ENCODE data around the gene TKFC. TPM values are rescaled to one million over a fixed set of nuclear protein-coding genes. Genes with fewer than 3 reads are reported as not detected.
A peak's percentile ranks its signal among the peaks of the same experiment; 100 is the strongest.

Gene TKFC
- total RNA-seq, 4 donors from 2014 or later, result 38.6 to 55.3 (median 47.8) TPM

DNA sequence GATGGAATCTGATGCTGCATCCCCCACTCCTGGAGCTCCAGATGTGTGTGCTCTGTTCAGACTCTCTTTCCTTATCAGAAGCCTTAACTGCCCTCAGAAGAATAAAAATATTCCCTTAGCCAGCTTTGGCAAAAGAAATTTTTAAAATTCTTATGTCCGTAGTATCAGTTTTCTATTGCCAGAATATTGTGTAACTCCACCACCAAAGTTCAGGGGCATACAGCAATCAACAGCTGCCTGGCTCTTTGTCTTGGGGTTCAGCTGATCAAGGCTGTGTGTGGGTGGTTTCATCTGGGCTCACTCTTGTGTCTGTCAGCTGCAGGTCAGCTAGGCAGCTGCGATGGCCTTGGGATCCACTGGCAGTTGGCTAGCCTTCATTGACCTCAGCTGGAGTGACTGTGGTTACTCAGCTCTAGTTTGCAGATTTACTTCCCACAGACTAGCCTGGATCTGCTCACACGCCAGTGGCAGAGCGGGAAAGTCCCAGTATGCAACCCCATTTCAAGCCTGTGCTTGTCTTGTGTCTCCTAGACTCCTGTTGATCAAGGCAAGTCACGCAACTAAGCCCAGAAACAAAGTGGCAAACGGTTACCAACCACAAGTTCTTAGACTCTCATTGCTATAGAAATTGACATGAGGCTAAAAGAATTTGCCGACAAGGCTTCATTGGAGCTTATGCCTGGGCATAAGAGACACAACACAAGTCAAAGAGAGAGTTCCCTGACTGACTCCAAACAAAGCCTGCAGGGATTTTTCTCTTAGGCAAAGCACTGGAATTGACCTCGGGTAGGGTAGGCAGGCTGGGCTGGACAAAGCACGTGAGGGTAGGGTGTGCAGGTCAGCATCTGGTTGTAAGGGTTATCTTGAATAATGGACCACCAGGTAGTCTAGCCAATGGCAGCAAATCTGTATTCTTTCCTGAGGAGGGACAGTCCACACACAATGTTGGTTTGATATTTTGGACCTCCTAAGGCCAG is 36.6 kb downstream of the TKFC start:
- H3K27me3 ChIP-seq, result no peaks in the 10 kb centered on the region
- WGBS, result 45% methylated on average over 9 of the region's 9 CpGs

DNA sequence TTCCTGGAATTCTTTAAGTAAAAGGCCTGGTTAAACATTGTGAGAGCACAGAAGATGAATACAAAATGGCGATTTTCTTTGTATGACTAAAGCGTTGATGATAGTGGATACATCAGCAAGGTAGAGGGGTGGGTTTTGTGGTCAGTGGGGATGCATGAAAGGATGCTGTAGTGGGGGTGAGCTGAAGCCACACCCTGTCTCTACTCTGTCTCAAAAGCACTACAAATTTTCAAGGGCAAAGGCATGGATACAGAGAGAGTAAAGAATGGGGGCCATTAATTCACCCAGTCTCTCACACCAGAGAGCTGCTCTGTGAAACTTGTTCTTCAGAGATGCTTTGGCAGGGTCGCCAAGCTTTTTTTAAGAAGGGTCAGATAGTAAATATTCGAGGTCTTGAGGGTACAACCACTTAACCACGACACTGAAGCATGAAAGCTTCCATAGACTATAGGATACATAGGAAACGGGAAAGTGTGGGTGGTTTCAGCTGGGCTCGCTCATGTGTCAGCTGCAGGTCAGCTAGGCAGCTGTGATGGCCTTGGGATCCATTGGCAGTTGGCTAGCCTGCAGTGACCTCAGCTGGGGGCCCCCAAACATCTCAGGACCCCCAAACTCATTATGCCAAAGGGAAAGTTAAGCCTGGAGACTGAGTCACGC is 37.4 kb downstream of the TKFC start:
- Histone ChIP-seq H3K27ac (peak overlapping the region; percentile 85), H3K4me1 (peaks cover 35% of the 10 kb centered on the region), H3K36me3 (peaks cover 47% of the 10 kb centered on the region), H3K27me3 (no peaks in the 10 kb centered on the region), H3K9me3 (no peaks in the 10 kb centered on the region), H3K4me3 (no peak overlapping the region)
- DNase-seq (ENCODE audit: low spot score in 2 of 2), result no peak
- WGBS, result 77% methylated on average over 8 of the region's 8 CpGs
- TF ChIP-seq POLR2AphosphoS5 (IDR thresholded peaks at IDR 0.05) (no peak), EP300 (IDR thresholded peaks at IDR 0.05) (no peak), POLR2A (IDR thresholded peaks at IDR 0.05) (no peak)
- TF ChIP-seq, protein P1, sequence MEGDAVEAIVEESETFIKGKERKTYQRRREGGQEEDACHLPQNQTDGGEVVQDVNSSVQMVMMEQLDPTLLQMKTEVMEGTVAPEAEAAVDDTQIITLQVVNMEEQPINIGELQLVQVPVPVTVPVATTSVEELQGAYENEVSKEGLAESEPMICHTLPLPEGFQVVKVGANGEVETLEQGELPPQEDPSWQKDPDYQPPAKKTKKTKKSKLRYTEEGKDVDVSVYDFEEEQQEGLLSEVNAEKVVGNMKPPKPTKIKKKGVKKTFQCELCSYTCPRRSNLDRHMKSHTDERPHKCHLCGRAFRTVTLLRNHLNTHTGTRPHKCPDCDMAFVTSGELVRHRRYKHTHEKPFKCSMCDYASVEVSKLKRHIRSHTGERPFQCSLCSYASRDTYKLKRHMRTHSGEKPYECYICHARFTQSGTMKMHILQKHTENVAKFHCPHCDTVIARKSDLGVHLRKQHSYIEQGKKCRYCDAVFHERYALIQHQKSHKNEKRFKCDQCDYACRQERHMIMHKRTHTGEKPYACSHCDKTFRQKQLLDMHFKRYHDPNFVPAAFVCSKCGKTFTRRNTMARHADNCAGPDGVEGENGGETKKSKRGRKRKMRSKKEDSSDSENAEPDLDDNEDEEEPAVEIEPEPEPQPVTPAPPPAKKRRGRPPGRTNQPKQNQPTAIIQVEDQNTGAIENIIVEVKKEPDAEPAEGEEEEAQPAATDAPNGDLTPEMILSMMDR (IDR thresholded peaks at IDR 0.05), result no peak

More for the DNA sequence above, 36.6 kb downstream of the TKFC start:
- TF ChIP-seq POLR2A (IDR thresholded peaks at IDR 0.05), result no peak
- TF ChIP-seq EP300 (IDR thresholded peaks at IDR 0.05), result no peak
- peak in 2 of 3 donors; percentile 39 to 40 for TF ChIP-seq POLR2AphosphoS5 (IDR thresholded peaks at IDR 0.05)
- TF ChIP-seq, protein P1 (IDR thresholded peaks at IDR 0.05), result no peak
- Histone ChIP-seq H3K27ac (peak overlapping the region; percentile 85), H3K36me3 (peaks cover 54% of the 10 kb centered on the region), H3K9me3 (no peaks in the 10 kb centered on the region), H3K4me3 (no peak overlapping the region), H3K4me1 (peaks cover 34% of the 10 kb centered on the region)
- DNase-seq (ENCODE audit: low spot score in 2 of 2), result no peak

DNA sequence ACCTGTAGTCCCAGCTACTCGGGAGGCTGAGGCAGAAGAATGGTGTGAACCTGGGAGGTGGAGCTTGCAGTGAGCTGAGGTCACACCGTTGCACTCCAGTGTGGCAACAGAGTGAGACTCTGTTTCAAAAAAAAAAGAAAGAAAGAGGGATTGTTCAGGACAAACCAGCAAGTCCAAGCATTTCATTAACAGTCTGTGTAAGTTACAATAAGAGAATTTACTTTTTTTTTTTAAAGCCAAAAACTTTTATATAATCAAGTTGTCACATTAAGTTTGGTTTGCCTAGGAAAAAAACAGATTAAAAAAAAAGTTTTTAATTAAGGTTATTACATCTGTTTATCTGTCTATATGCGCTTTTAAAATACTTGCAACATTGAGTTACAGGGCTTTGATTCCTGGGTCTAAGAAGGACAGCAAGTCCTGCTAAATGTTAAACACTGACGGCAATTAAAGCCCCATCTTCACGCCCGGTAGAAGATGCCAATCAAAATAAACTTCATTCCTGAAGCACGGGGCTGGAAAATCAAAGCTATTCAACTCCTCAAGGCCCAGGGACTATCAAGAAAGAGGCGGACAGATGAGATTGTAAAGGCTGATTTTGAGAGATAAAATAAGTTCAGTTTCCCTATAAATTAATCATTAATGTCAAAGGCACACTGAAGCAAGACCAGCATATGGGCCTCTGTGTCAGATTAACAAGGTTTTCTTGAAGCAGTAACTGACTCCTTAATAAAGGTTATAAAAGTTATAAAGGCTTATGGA is 39.8 kb downstream of the TKFC start:
- H3K36me3 ChIP-seq, result peaks cover 30% of the 10 kb centered on the region
- no peaks in the 10 kb centered on the region for H3K9me3 ChIP-seq
- H3K27me3 ChIP-seq, result no peaks in the 10 kb centered on the region
- WGBS, result 79% methylated on average over 8 of the region's 8 CpGs
- no peak for TF ChIP-seq EP300 (IDR thresholded peaks at IDR 0.05)
- TF ChIP-seq POLR2AphosphoS5 (IDR thresholded peaks at IDR 0.05), result no peak
- TF ChIP-seq, protein P1 (IDR thresholded peaks at IDR 0.05), result no peak
- TF ChIP-seq POLR2A (IDR thresholded peaks at IDR 0.05), result no peak
- H3K27ac ChIP-seq, result no peak overlapping the region
- no peak overlapping the region for H3K4me3 ChIP-seq
- DNase-seq (ENCODE audit: low spot score in 2 of 2), result no peak
- H3K4me1 ChIP-seq, result peaks cover 45% of the 10 kb centered on the region

DNA sequence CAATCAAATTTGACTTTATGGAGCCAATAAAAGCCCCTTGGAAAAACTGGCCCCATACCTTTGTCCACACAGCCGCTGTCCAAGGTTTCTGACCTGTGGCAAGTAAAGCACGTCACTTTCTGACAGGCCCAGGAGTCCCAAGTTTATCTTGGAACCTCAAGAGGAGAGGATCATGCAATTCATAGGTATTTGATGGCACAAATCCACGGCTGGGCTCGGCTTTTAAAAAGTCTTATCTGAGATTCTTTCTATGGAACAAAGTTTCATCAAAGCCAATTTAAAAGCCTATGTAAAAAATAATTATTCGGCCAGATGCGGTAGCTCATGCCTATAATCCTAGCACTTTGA is 42.7 kb downstream of the TKFC start:
- TF ChIP-seq POLR2AphosphoS5 (IDR thresholded peaks at IDR 0.05) (no peak), POLR2A (IDR thresholded peaks at IDR 0.05) (no peak), EP300 (IDR thresholded peaks at IDR 0.05) (no peak)
- TF ChIP-seq, protein P1 (IDR thresholded peaks at IDR 0.05), result no peak
- no peaks in the 10 kb centered on the region for H3K9me3 ChIP-seq
- H3K27me3 ChIP-seq, result no peaks in the 10 kb centered on the region
- H3K4me3 ChIP-seq, result no peak overlapping the region
- peaks cover 31% of the 10 kb centered on the region for H3K4me1 ChIP-seq
- peaks cover 8% of the 10 kb centered on the region for H3K36me3 ChIP-seq
- WGBS, result 59% methylated on average over 6 of the region's 6 CpGs
- no peak for DNase-seq (ENCODE audit: low spot score in 2 of 2)
- H3K27ac ChIP-seq, result no peak overlapping the region
